Coronary artery (tissue), 2 donors: ENCODE measurements around the gene TARBP1.

Source experiments
- DNase-seq: peaks from one replicate; pipeline ENCODE4 v3.0.0-alpha.2; 2017; ENCODE audit warnings: low spot score
- H3K27ac ChIP-seq, 2 donors: fragments of 200-600 bp; sonication (generic); one replicate each; pipeline ENCODE4 v1.5.1; 2016 to 2019
- H3K4me3 ChIP-seq: fragments of 200-600 bp; sonication (generic); 2 replicates; pipeline ENCODE4 v1.5.1; 2016; ENCODE audit warnings: mild to moderate bottlenecking, moderate library complexity
- CTCF ChIP-seq: fragments of 200-600 bp; sonication (generic); IDR thresholded peaks from one replicate; pipeline ENCODE4 v1.5.1; 2019; ENCODE audit warnings: antibody characterized with exemption

TARBP1 gene

DNA sequence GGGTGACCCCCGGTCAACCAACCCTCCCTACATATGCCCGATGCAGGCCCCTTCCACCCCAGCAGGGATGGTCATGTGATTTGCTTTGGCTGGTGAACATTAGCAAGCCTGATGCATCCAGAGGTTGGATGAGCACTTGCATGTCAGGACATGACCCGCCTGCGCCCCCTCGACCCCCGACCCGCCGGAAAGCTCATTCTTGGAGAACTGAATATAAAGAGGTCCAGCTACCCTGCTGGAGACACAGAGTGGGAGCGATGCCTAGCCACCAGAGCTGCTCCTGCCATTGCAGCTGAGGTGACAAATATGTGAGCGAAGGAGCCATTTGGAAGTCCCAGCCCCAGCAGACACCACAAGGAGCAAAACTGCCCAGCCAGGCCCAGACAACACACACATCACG is 66.1 kb downstream of the TARBP1 start:
- TF ChIP-seq CTCF: no peak
- no peak overlapping the region for H3K27ac ChIP-seq

DNA sequence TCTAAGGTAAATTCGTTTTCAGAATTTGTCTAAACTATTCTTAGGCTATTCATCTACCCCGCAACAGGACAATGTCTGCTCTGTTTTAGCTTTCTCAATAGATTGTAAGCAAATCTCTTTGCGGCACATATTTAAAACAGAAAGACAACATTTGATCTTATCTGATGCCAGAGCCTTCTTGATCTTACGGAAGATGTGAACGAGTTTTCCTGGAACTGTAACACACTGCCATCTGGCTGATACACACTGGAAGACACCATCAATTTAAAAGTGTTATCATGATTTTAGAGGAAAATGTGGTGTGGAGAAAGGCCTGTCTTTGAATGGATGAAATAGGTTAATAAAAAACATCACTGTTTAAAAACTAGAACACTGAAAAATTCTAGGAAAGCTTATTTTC is 69.7 kb downstream of the TARBP1 start:
- TF ChIP-seq CTCF: no peak
- DNase-seq: no peak
- no peak overlapping the region for H3K27ac ChIP-seq

More for the DNA sequence above, 66.1 kb downstream of the TARBP1 start:
- no peak overlapping the region for H3K4me3 ChIP-seq
- DNase-seq: no peak

DNA sequence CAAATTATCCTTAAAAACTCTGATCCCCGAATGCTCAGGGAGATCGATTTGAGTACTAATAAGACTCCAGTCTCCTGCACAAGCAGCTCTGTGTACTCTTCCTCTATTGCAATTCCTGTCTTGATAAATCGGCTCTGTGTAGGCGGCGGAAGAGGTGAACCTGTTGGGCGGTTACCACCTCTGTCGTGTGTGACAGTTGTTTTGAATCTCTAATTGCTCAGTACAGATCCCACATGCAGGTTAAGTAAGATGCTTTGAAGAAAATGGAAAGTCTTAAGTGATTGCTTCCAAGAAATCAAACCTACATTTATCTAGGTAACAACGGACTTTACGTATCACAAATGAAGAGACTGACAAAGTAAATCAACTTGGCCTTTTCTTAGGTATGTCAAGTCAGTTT is 70.2 kb downstream of the TARBP1 start:
- Histone ChIP-seq H3K4me3 (no peak overlapping the region), H3K27ac (no peak overlapping the region)
- no peak for DNase-seq
- TF ChIP-seq CTCF: no peak

More for the DNA sequence above, 69.7 kb downstream of the TARBP1 start:
- no peak overlapping the region for H3K4me3 ChIP-seq

DNA sequence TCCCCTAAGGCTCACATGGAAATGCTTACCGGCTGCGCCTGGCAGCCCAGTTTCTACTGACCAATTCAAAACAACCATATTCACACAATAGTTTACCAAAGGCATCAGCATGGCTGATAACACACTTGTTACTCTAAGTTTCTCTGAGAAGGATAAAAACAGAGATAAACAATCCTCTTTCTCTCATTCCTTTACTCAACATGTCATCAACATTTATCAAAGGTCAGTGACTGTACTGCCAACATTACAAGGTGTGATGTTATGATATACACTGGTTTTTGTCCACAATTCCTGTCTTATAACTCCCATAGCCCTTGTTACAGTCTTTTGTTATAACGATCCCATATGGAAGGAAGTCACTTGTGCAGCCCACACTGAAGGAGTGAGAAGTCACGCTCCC is 72.1 kb downstream of the TARBP1 start:
- TF ChIP-seq CTCF: no peak
- DNase-seq: no peak
- H3K4me3 ChIP-seq: no peak overlapping the region
- H3K27ac ChIP-seq: no peak overlapping the region

GRCh38 chr1:234405676-234406075 is 73.3 kb downstream of the TARBP1 start:
- no peak overlapping the region for H3K4me3 ChIP-seq
- DNase-seq: no peak
- no peak overlapping the region for H3K27ac ChIP-seq
- TF ChIP-seq CTCF: no peak

GRCh38 chr1:234402939-234403338 is 76.0 kb downstream of the TARBP1 start:
- H3K27ac ChIP-seq: no peak overlapping the region
- H3K4me3 ChIP-seq: no peak overlapping the region
- TF ChIP-seq CTCF: no peak
- no peak for DNase-seq

DNA sequence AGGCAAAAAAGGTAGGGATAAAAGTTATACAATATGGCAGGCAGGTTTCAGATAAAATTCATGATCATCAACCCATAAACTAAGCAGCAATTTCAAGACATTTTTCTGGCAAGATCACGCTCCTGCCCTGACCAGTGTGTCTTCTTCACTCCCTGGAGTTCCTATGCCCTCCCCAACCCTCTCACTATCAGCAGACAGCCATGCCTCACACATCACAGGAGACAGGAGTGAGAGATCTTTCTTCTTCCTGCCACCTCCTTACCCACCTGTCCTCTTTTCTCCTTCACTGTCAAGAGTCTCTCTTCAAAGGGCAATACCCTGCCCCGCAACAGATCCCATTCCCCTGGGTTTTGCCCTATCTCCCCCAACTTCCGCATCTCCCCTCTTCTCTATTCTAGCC is 77.3 kb downstream of the TARBP1 start:
- no peak overlapping the region for H3K4me3 ChIP-seq
- no peak for TF ChIP-seq CTCF
- H3K27ac ChIP-seq: no peak overlapping the region
- DNase-seq: no peak
